ENCODE data around the gene MRPL49. TPM values are rescaled to one million over a fixed set of nuclear protein-coding genes. Genes with fewer than 3 reads are reported as not detected.
A peak's percentile ranks its signal among the peaks of the same experiment; 100 is the strongest.

The MRPL49 gene
- total RNA-seq, 1 donor from 2014 or later = 38.3 TPM

DNA sequence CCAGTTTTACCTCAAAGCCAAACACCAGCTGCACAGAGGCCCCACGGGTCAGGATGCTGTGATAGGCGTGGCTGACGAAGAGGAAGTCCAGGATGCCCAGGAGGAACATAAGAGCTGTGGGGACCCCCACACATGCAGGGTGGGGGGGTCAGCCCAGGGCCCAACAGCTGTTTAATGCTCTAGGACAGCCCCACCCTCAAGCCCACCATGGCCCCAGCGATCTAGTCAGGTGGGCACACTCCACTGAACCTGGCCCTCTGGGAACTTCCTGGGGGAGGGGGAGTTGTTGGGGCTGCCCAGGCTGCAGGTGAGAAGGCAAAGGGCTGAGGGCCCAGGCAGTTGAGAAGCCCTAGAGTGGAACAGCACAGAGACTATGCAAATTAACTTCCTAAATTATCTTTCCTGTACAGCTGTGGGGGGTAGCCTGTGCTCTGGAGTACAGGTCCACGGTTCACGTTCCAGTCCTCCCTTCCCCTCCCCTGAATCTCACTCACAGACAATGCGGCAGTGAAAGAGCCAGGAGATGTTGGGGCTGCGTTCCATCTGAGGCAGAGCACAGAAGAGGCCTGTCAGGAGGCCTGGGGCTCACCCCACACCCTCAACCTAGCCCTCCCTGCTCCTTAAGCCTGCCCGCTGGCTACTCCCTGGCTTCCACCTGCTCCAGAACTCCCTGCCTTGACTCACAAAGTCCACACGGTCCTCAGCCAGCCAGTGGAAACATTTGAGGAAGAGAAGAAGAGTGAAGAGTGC lies 10.3 kb downstream of the MRPL49 start:
- Histone ChIP-seq H2AFZ (replicated peaks) (no peak overlapping the region), H3K9me3 (ENCODE audit: low read depth) (no peaks in the 10 kb centered on the region), H3K4me3 (no peak overlapping the region), H3K27ac (no peak overlapping the region), H3K9ac (no peak overlapping the region), H3K4me2 (peak overlapping the region; percentile 99), H3K79me2 (ENCODE audit: low read depth) (peaks cover 21% of the 10 kb centered on the region), H3K4me1 (peaks cover 8% of the 10 kb centered on the region), H4K20me1 (ENCODE audit: low read depth) (peaks cover 11% of the 10 kb centered on the region), H3K27me3 (no peaks in the 10 kb centered on the region), H3F3A (ENCODE audit: low read depth) (peaks cover 12% of the 10 kb centered on the region), H3K36me3 (no peaks in the 10 kb centered on the region)
- Mint-ChIP-seq H3K27ac (no peak overlapping the region), H3K4me3 (peak overlapping the region; percentile 98), H3K27me3 (ENCODE audit: insufficient read depth, low read depth) (peaks cover 6% of the 10 kb centered on the region), H3K9me3 (no peaks in the 10 kb centered on the region), H3K4me1 (peaks cover 21% of the 10 kb centered on the region), H3K36me3 (no peaks in the 10 kb centered on the region)
- no peak for DNase-seq (ENCODE audit: low spot score)
- TF ChIP-seq EZH2 (IDR thresholded peaks at IDR 0.05) = no peak
- no peak for TF ChIP-seq EZH2phosphoT487 (IDR thresholded peaks at IDR 0.05)
- TF ChIP-seq, protein P1, sequence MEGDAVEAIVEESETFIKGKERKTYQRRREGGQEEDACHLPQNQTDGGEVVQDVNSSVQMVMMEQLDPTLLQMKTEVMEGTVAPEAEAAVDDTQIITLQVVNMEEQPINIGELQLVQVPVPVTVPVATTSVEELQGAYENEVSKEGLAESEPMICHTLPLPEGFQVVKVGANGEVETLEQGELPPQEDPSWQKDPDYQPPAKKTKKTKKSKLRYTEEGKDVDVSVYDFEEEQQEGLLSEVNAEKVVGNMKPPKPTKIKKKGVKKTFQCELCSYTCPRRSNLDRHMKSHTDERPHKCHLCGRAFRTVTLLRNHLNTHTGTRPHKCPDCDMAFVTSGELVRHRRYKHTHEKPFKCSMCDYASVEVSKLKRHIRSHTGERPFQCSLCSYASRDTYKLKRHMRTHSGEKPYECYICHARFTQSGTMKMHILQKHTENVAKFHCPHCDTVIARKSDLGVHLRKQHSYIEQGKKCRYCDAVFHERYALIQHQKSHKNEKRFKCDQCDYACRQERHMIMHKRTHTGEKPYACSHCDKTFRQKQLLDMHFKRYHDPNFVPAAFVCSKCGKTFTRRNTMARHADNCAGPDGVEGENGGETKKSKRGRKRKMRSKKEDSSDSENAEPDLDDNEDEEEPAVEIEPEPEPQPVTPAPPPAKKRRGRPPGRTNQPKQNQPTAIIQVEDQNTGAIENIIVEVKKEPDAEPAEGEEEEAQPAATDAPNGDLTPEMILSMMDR (IDR thresholded peaks at IDR 0.05) = no peak

- H3K27ac Mint-ChIP-seq = peak overlapping the region; percentile 66
- Histone ChIP-seq H3K4me3 (peak overlapping the region; percentile 93), H3K9me3 (ENCODE audit: low read depth) (no peaks in the 10 kb centered on the region), H3K36me3 (no peaks in the 10 kb centered on the region), H3K4me2 (peak overlapping the region; percentile 99), H3F3A (ENCODE audit: low read depth) (peaks cover 11% of the 10 kb centered on the region), H2AFZ (replicated peaks) (no peak overlapping the region), H3K9ac (no peak overlapping the region), H3K79me2 (ENCODE audit: low read depth) (peaks cover 21% of the 10 kb centered on the region), H3K27ac (no peak overlapping the region), H4K20me1 (ENCODE audit: low read depth) (peaks cover 11% of the 10 kb centered on the region), H3K4me1 (peaks cover 8% of the 10 kb centered on the region), H3K27me3 (no peaks in the 10 kb centered on the region)
- TF ChIP-seq EZH2phosphoT487 (IDR thresholded peaks at IDR 0.05) (no peak), EZH2 (IDR thresholded peaks at IDR 0.05) (no peak)
- TF ChIP-seq, protein P1 (IDR thresholded peaks at IDR 0.05) = no peak
- peak; percentile 54 for DNase-seq (ENCODE audit: low spot score)
- H3K9me3 Mint-ChIP-seq = no peaks in the 10 kb centered on the region
- H3K4me3 Mint-ChIP-seq = peak overlapping the region; percentile 98
- H3K27me3 Mint-ChIP-seq (ENCODE audit: insufficient read depth, low read depth) = peaks cover 6% of the 10 kb centered on the region
- H3K36me3 Mint-ChIP-seq = no peaks in the 10 kb centered on the region
- H3K4me1 Mint-ChIP-seq = peaks cover 21% of the 10 kb centered on the region
Measured at GRCh38 chr11:65132988-65133700, 11.0 kb downstream of the MRPL49 start.

DNA sequence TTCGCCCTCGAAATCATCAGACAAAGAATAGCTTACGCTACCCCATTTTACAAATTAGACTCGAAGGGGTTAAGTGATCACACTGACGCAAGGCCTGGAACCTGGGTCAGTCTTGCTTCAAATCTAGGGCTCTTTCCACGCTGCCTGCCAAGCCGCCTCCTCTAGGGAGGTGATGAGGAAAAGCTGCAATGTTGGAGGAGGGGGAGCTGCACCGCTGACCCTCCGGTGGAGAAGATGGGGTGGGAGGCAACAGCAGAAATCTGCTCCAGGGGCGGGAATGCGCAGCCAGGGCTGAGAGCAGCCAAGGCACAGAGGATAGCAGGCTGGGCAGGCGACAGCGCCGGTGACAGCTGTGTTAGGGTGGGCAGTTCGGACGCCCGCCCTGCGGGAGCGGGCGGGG lies 11.6 kb downstream of the MRPL49 start:
- Histone ChIP-seq H3K9me3 (ENCODE audit: low read depth) (no peaks in the 10 kb centered on the region), H3K9ac (peak overlapping the region; percentile 98), H4K20me1 (ENCODE audit: low read depth) (peaks cover 11% of the 10 kb centered on the region), H3F3A (ENCODE audit: low read depth) (peaks cover 11% of the 10 kb centered on the region), H3K79me2 (ENCODE audit: low read depth) (peaks cover 21% of the 10 kb centered on the region), H3K27me3 (no peaks in the 10 kb centered on the region), H3K36me3 (no peaks in the 10 kb centered on the region), H3K4me2 (peak overlapping the region; percentile 99), H3K27ac (no peak overlapping the region), H3K4me1 (peaks cover 8% of the 10 kb centered on the region), H2AFZ (replicated peaks) (peak overlapping the region; percentile 98), H3K4me3 (peak overlapping the region; percentile 93)
- H3K9me3 Mint-ChIP-seq = no peaks in the 10 kb centered on the region
- peaks cover 21% of the 10 kb centered on the region for H3K4me1 Mint-ChIP-seq
- TF ChIP-seq EZH2 (IDR thresholded peaks at IDR 0.05) = no peak
- TF ChIP-seq, protein P1 (IDR thresholded peaks at IDR 0.05) = no peak
- TF ChIP-seq EZH2phosphoT487 (IDR thresholded peaks at IDR 0.05) = no peak
- peak overlapping the region; percentile 98 for H3K4me3 Mint-ChIP-seq
- H3K36me3 Mint-ChIP-seq = no peaks in the 10 kb centered on the region
- H3K27ac Mint-ChIP-seq = peak overlapping the region; percentile 66
- no peak for DNase-seq (ENCODE audit: low spot score)
- peaks cover 4% of the 10 kb centered on the region for H3K27me3 Mint-ChIP-seq (ENCODE audit: insufficient read depth, low read depth)
